Stimulated activated naive B cell treated with anti-CD40 and anti-IgM and Interleukin-4, amounts not matched to agents 10 μg/mL and 1 μg/mL and 100 μg/mL, for 72 hours (primary cell): Measurements from ENCODE around the gene KCNAB1.

Source experiments
- ATAC-seq, 2 donors: fragments of 150-1000 bp; cut with Tn5 transposase; replicated peaks; 2 replicates each; pipeline ENCODE4 v1.10.0; 2021; ENCODE audit warnings: moderate library complexity in 1 of 2
- DNase-seq: peaks from one replicate; pipeline ENCODE4 v3.0.0; 2021
- H3K27ac Mint-ChIP-seq: one replicate; pipeline ENCODE4 v1.8.0; 2022; ENCODE audit warnings: mild to moderate bottlenecking, mixed read lengths
- H3K27me3 Mint-ChIP-seq, 2 donors: one replicate each; pipeline ENCODE4 v1.8.0; 2022; ENCODE audit warnings: mixed read lengths in 2 of 2
- H3K36me3 Mint-ChIP-seq, 2 donors: one replicate each; pipeline ENCODE4 v1.8.0; 2022; ENCODE audit warnings: mixed read lengths in 2 of 2, mild to moderate bottlenecking in 1 of 2
- H3K4me1 Mint-ChIP-seq, 2 donors: one replicate each; pipeline ENCODE4 v1.8.0; 2022; ENCODE audit warnings: mixed read lengths in 2 of 2, mild to moderate bottlenecking in 1 of 2
- H3K4me3 Mint-ChIP-seq, 2 donors: one replicate each; pipeline ENCODE4 v1.8.0; 2022; ENCODE audit warnings: mild to moderate bottlenecking in 2 of 2, mixed read lengths in 2 of 2, moderate library complexity in 1 of 2
- H3K9me3 Mint-ChIP-seq, 2 donors: one replicate each; pipeline ENCODE4 v1.8.0; 2022; ENCODE audit warnings: mixed read lengths in 2 of 2, mild to moderate bottlenecking in 1 of 2

KCNAB1 gene

GRCh38 chr3:156389449-156389950 lies 269.1 kb downstream of the KCNAB1 start:
- Mint-ChIP-seq H3K27ac (no peak overlapping the region), H3K36me3 (no peaks in the 10 kb centered on the region), H3K4me3 (no peak overlapping the region), H3K4me1 (no peaks in the 10 kb centered on the region), H3K27me3 (peaks cover 4 to 35% of the 10 kb centered on the region in 2 donors), H3K9me3 (no peaks in the 10 kb centered on the region)
- no peak for DNase-seq
- no peak for ATAC-seq

GRCh38 chr3:156390846-156391245 lies 270.5 kb downstream of the KCNAB1 start:
- no peaks in the 10 kb centered on the region for H3K36me3 Mint-ChIP-seq
- H3K4me1 Mint-ChIP-seq, result no peaks in the 10 kb centered on the region
- peaks cover 4 to 29% of the 10 kb centered on the region in 2 donors for H3K27me3 Mint-ChIP-seq
- H3K9me3 Mint-ChIP-seq, result no peaks in the 10 kb centered on the region
- no peak overlapping the region for H3K27ac Mint-ChIP-seq
- DNase-seq (no peak), ATAC-seq (no peak)
- H3K4me3 Mint-ChIP-seq, result no peak overlapping the region

GRCh38 chr3:156395961-156396710 lies 275.8 kb downstream of the KCNAB1 start:
- H3K36me3 Mint-ChIP-seq, result no peaks in the 10 kb centered on the region
- DNase-seq, result no peak

GRCh38 chr3:156396851-156397250 lies 276.5 kb downstream of the KCNAB1 start:
- Mint-ChIP-seq H3K36me3 (no peaks in the 10 kb centered on the region), H3K4me3 (no peak overlapping the region), H3K4me1 (no peaks in the 10 kb centered on the region), H3K27me3 (peaks cover 4 to 9% of the 10 kb centered on the region in 2 donors), H3K27ac (no peak overlapping the region), H3K9me3 (no peaks in the 10 kb centered on the region)
- ATAC-seq (no peak), DNase-seq (no peak)

More at GRCh38 chr3:156395961-156396710, 275.8 kb downstream of the KCNAB1 start:
- H3K27ac Mint-ChIP-seq, result no peak overlapping the region
- no peaks in the 10 kb centered on the region for H3K9me3 Mint-ChIP-seq
- H3K27me3 Mint-ChIP-seq, result peaks cover 4 to 9% of the 10 kb centered on the region in 2 donors
- no peak for ATAC-seq
- no peak overlapping the region for H3K4me3 Mint-ChIP-seq
- H3K4me1 Mint-ChIP-seq, result no peaks in the 10 kb centered on the region

GRCh38 chr3:156397534-156397933 lies 277.2 kb downstream of the KCNAB1 start:
- no peak for ATAC-seq
- DNase-seq, result no peak
- H3K9me3 Mint-ChIP-seq, result no peaks in the 10 kb centered on the region
- H3K4me3 Mint-ChIP-seq, result no peak overlapping the region
- no peak overlapping the region for H3K27ac Mint-ChIP-seq
- H3K4me1 Mint-ChIP-seq, result no peaks in the 10 kb centered on the region
- no peaks in the 10 kb centered on the region for H3K36me3 Mint-ChIP-seq
- peaks cover 4 to 9% of the 10 kb centered on the region in 2 donors for H3K27me3 Mint-ChIP-seq

- no peaks in the 10 kb centered on the region for H3K36me3 Mint-ChIP-seq
- H3K27ac Mint-ChIP-seq, result no peak overlapping the region
- H3K27me3 Mint-ChIP-seq, result no peaks in the 10 kb centered on the region
- no peak overlapping the region for H3K4me3 Mint-ChIP-seq
- no peaks in the 10 kb centered on the region for H3K9me3 Mint-ChIP-seq
- DNase-seq, result no peak
- no peak for ATAC-seq
- no peaks in the 10 kb centered on the region for H3K4me1 Mint-ChIP-seq
Measured at GRCh38 chr3:156400062-156400461, 279.7 kb downstream of the KCNAB1 start.

- Mint-ChIP-seq H3K27ac (no peak overlapping the region), H3K9me3 (no peaks in the 10 kb centered on the region), H3K36me3 (no peaks in the 10 kb centered on the region), H3K27me3 (no peaks in the 10 kb centered on the region), H3K4me1 (no peaks in the 10 kb centered on the region), H3K4me3 (no peak overlapping the region)
- ATAC-seq (no peak), DNase-seq (no peak)
Measured at GRCh38 chr3:156400735-156401134, 280.4 kb downstream of the KCNAB1 start.

- ATAC-seq, result no peak
- Mint-ChIP-seq H3K27ac (no peak overlapping the region), H3K9me3 (no peaks in the 10 kb centered on the region), H3K4me1 (no peaks in the 10 kb centered on the region), H3K27me3 (no peaks in the 10 kb centered on the region), H3K4me3 (no peak overlapping the region), H3K36me3 (no peaks in the 10 kb centered on the region)
- DNase-seq, result no peak
Measured at GRCh38 chr3:156404217-156404616, 283.8 kb downstream of the KCNAB1 start.

GRCh38 chr3:156406393-156406792 lies 286.0 kb downstream of the KCNAB1 start:
- Mint-ChIP-seq H3K27ac (no peak overlapping the region), H3K4me1 (no peaks in the 10 kb centered on the region), H3K9me3 (no peaks in the 10 kb centered on the region), H3K4me3 (no peak overlapping the region), H3K27me3 (no peaks in the 10 kb centered on the region), H3K36me3 (no peaks in the 10 kb centered on the region)
- no peak for ATAC-seq
- no peak for DNase-seq

- no peaks in the 10 kb centered on the region for H3K4me1 Mint-ChIP-seq
- H3K4me3 Mint-ChIP-seq, result no peak overlapping the region
- peaks cover 4 to 5% of the 10 kb centered on the region in 2 donors for H3K27me3 Mint-ChIP-seq
- DNase-seq, result no peak
- ATAC-seq, result no peak
- H3K36me3 Mint-ChIP-seq, result no peaks in the 10 kb centered on the region
- no peak overlapping the region for H3K27ac Mint-ChIP-seq
- no peaks in the 10 kb centered on the region for H3K9me3 Mint-ChIP-seq
Measured at GRCh38 chr3:156407617-156408225, 287.3 kb downstream of the KCNAB1 start.

- H3K4me3 Mint-ChIP-seq, result no peak overlapping the region
- no peaks in the 10 kb centered on the region for H3K9me3 Mint-ChIP-seq
- H3K27me3 Mint-ChIP-seq, result peaks cover 4 to 6% of the 10 kb centered on the region in 2 donors
- H3K36me3 Mint-ChIP-seq, result no peaks in the 10 kb centered on the region
- H3K4me1 Mint-ChIP-seq, result no peaks in the 10 kb centered on the region
- no peak overlapping the region for H3K27ac Mint-ChIP-seq
- no peak for DNase-seq
- no peak for ATAC-seq
Measured at GRCh38 chr3:156409694-156410093, 289.3 kb downstream of the KCNAB1 start.

- Mint-ChIP-seq H3K4me3 (no peak overlapping the region), H3K27ac (no peak overlapping the region), H3K9me3 (no peaks in the 10 kb centered on the region), H3K36me3 (no peaks in the 10 kb centered on the region), H3K27me3 (peaks cover 11 to 17% of the 10 kb centered on the region in 2 donors), H3K4me1 (no peaks in the 10 kb centered on the region)
- no peak for DNase-seq
- ATAC-seq, result no peak
Measured at GRCh38 chr3:156412600-156412999, 292.2 kb downstream of the KCNAB1 start.

- Mint-ChIP-seq H3K36me3 (no peaks in the 10 kb centered on the region), H3K4me3 (no peak overlapping the region), H3K9me3 (no peaks in the 10 kb centered on the region), H3K4me1 (no peaks in the 10 kb centered on the region), H3K27me3 (peaks cover 11 to 17% of the 10 kb centered on the region in 2 donors), H3K27ac (no peak overlapping the region)
- ATAC-seq (no peak), DNase-seq (no peak)
Measured at GRCh38 chr3:156413293-156413892, 293.0 kb downstream of the KCNAB1 start.

GRCh38 chr3:156416846-156417558 lies 296.6 kb downstream of the KCNAB1 start:
- Mint-ChIP-seq H3K4me1 (no peaks in the 10 kb centered on the region), H3K27ac (no peak overlapping the region), H3K9me3 (no peaks in the 10 kb centered on the region), H3K36me3 (no peaks in the 10 kb centered on the region), H3K27me3 (peaks cover 7 to 17% of the 10 kb centered on the region in 2 donors), H3K4me3 (no peak overlapping the region)
- DNase-seq, result no peak
- no peak for ATAC-seq
